GM12878 (cell line): Measurements from ENCODE around the gene TATDN2. TPM values are rescaled to one million over a fixed set of nuclear protein-coding genes. Genes with fewer than 3 reads are reported as not detected.
"Not testable (repeated sequence)": the region's sequence is repeated elsewhere in the genome, so short reads cannot be mapped to it uniquely, and the experiment has no call there.

Experiments used
- ATAC-seq: fragments of 200-7000 bp; cut with Tn5 transposase; 3 replicates; pipeline ENCODE4 v1.9.1; 2020; ENCODE audit warnings: mild to moderate bottlenecking, moderate library complexity
- BruUV-seq: library from RNA; stranded (reverse); fragments of 400-500 nt; replicated peaks from 2 replicates; lab custom pipeline; 2021; lab: Mats Ljungman, UMichigan
- CTCF ChIA-PET: fragments of 300-600 bp; sonication (Branson Sonifier 250); formaldehyde crosslinking; extraction: SDS; loops from one replicate; lab custom pipeline; 2021; ENCODE audit warnings: inconsistent platforms; lab: Yijun Ruan, JAX
- POLR2A ChIA-PET: fragments of 350-600 bp; formaldehyde crosslinking; extraction: SDS; loops from one replicate; lab custom pipeline; 2021; ENCODE audit warnings: inconsistent platforms; lab: Charles Lee
- RAD21 ChIA-PET: fragments of 300-600 bp; sonication (Branson Sonifier 250); formaldehyde crosslinking; loops from one replicate; lab custom pipeline; 2023; ENCODE audit warnings: antibody characterized with exemption; ENCODE audit not compliant: unreplicated experiment; lab: Charles Lee
- SMC1A ChIA-PET: fragments of 300-600 bp; sonication (Branson Sonifier 250); formaldehyde crosslinking; loops from one replicate; lab custom pipeline; 2023; ENCODE audit not compliant: unreplicated experiment, uncharacterized antibody; lab: Charles Lee
- DNase-seq: peaks from one replicate; pipeline ENCODE4 v3.0.0-alpha.2; 2011; ENCODE audit warnings: low read depth, low spot score
- FAIRE-seq: peaks from 3 replicates; lab custom pipeline; 2011; peaks lifted over from hg19 to GRCh38; lab: Jason Lieb, UNC
- H2AFZ ChIP-seq: 2 replicates; pipeline ENCODE4 v1.6.0; 2011; ENCODE audit warnings: low read depth, low read length, control low read depth; ENCODE audit not compliant: control insufficient read depth
- H3K27ac ChIP-seq: 2 replicates; pipeline ENCODE4 v1.5.1; 2011; ENCODE audit warnings: control low read depth; ENCODE audit not compliant: control insufficient read depth, insufficient read depth
- H3K27me3 ChIP-seq, 2 experiments: replicated peaks in 1 of 2; 2 replicates each; pipeline versions ENCODE4 v1.6.0 to v1.6.1; 2011; ENCODE audit warnings: low read length in 1 of 2; ENCODE audit not compliant: control insufficient read depth in 2 of 2, insufficient read depth in 2 of 2
- H3K36me3 ChIP-seq, 2 experiments: 2 replicates each; pipeline ENCODE4 v1.5.1; 2011; ENCODE audit warnings: low read length in 1 of 2; ENCODE audit not compliant: control insufficient read depth in 2 of 2, insufficient read depth in 2 of 2
- H3K4me1 ChIP-seq: 2 replicates; pipeline ENCODE4 v1.6.1; 2011; ENCODE audit warnings: mild to moderate bottlenecking, low read length, moderate library complexity, mixed read lengths; ENCODE audit not compliant: control insufficient read depth, insufficient read depth
- H3K4me2 ChIP-seq: 2 replicates; pipeline ENCODE4 v1.6.0; 2011; ENCODE audit warnings: control low read depth; ENCODE audit not compliant: control insufficient read depth, insufficient read depth
- H3K4me3 ChIP-seq: fragments of 200-600 bp; sonication (generic); 2 replicates; pipeline ENCODE4 v1.5.1; 2016
- H3K79me2 ChIP-seq: 2 replicates; pipeline ENCODE4 v1.6.0; 2011; ENCODE audit warnings: low read length; ENCODE audit not compliant: control insufficient read depth, insufficient read depth
- H3K9ac ChIP-seq: 2 replicates; pipeline ENCODE4 v1.8.0; 2011; ENCODE audit warnings: low read length, control low read depth, mixed read lengths; ENCODE audit not compliant: control insufficient read depth, insufficient read depth
- H3K9me3 ChIP-seq: replicated peaks from 3 replicates; pipeline ENCODE4 v1.5.1; 2011; ENCODE audit warnings: mild to moderate bottlenecking, low read length; ENCODE audit not compliant: control insufficient read depth, insufficient read depth
- H4K20me1 ChIP-seq: 2 replicates; pipeline ENCODE4 v1.6.0; 2011; ENCODE audit not compliant: control insufficient read depth, insufficient read depth
- NFYA ChIP-seq: IDR thresholded peaks from 2 replicates; pipeline ENCODE4 v1.6.1; 2011; ENCODE audit warnings: low read depth, mild to moderate bottlenecking, low read length, improper control_type of control experiment, borderline replicate concordance
- TCF12 ChIP-seq: IDR thresholded peaks from 2 replicates; pipeline ENCODE4 v1.6.1; 2011; ENCODE audit warnings: low read depth, mild to moderate bottlenecking, low read length
- WGBS: methylation state at CpG from one replicate; pipeline ENCODE4 v1.1.6; 2016; ENCODE audit warnings: low lambda C conversion rate; ENCODE audit not compliant: insufficient replicate concordance, insufficient coverage; ENCODE audit errors: missing lambda C conversion rate; 5-methylcytosine and 5-hydroxymethylcytosine counted together
- in situ Hi-C: fragments of 300-500 bp; cut with MboI; formaldehyde crosslinking; loops from 9 replicates; pipeline ENCODE4 v1.14.3; 2018; ENCODE audit warnings: mixed read lengths
- intact Hi-C: fragments of 100-400 bp; cut with micrococcal nuclease; formaldehyde crosslinking; loops from one replicate; pipeline ENCODE4 v1.14.2; 2022; ENCODE audit not compliant: unreplicated experiment
- polyA plus RNA-seq, 11 experiments: library from polyadenylated mRNA; depleted of rRNA in 4 of 11; unstranded in 6 of 11; stranded (reverse) in 5 of 11; fragments of >200 nt; fragmentation: Nextera tagmentation in 4 of 11; fragmentation: Illumina TruSeq in 1 of 11; extraction: Ambion mirVana in 4 of 11; extraction: Trizol in 1 of 11; gene quantifications; 1 replicate in 1 of 11; 2 replicates in 10 of 11; pipeline versions ENCODE4 v1.2.1 to v1.2.3, GENCODE V29; 2011 to 2016; ENCODE audit warnings: inconsistent platforms in 2 of 11, missing spikeins in 2 of 11, low read depth in 1 of 11
- total RNA-seq, 4 experiments: library from RNA; depleted of rRNA in 3 of 4; stranded (reverse); fragments of >200 nt in 3 of 4; fragmentation: Illumina TruSeq in 1 of 4; extraction: Trizol in 1 of 4; gene quantifications; 2 replicates each; pipeline versions ENCODE4 v1.2.1 to v1.2.3, GENCODE V29; 2013 to 2021

TATDN2 gene
- total and polyA plus RNA-seq, 10 of the 15 experiments (the other 5 are each of a cell fraction or from before 2014, with no cell fraction given), result 4.2 to 36.5 (median 15.8) TPM

DNA sequence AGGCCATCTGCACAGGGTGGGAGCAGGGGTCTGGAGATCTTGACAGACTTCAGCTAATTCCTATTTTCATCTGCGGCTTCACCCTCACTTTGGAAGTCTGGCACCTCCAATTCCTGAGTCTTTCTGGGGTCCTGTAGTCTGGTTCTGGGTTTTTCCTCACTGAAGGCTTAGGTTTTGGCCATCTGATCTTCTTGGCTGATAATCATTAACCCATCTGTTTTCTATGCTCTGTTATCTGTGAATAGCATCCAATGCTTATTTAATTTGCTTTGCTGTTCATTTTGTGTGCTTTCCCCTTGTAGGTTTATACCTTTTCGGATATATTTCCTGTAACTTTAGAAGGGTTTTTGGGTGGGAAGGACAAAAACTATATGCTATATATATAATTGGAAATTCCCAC is 17.6 kb downstream of the TATDN2 start:
- TF ChIP-seq TCF12, result no peak
- TF ChIP-seq NFYA, result no peak
- ChIA-PET POLR2A (interaction anchor here (0.6 to 1.1 kb wide), 5 partner anchors 19 to 456 kb away, joined by 3 to 6 read pairs (median 3); no protein-coding TSS in a partner anchor), SMC1A (interaction anchor here (1.1 kb wide), 1 partner anchor 28 kb away, joined by 3 read pairs; no protein-coding TSS in a partner anchor), CTCF (no interaction called here), RAD21 (no interaction called here)
- Histone ChIP-seq H3K9ac (no peak overlapping the region), H3K9me3 (no peaks in the 10 kb centered on the region), H3K4me1 (no peaks in the 10 kb centered on the region), H3K4me3 (no peak overlapping the region), H3K27me3 (no peaks in the 10 kb centered on the region), H2AFZ (no peak overlapping the region), H3K4me2 (no peak overlapping the region), H3K36me3 (peaks cover 20 to 33% of the 10 kb centered on the region in 2 experiments; a peak in 3 of 4 replicates), H3K27ac (no peak overlapping the region), H4K20me1 (no peaks in the 10 kb centered on the region), H3K79me2 (peaks cover 58% of the 10 kb centered on the region)
- intact Hi-C loops, result no loop called here
- in situ Hi-C loops, result no loop called here
- FAIRE-seq (no peak), DNase-seq (no peak), ATAC-seq (no peak)
- 98% methylated on average over 2 of the region's 2 CpGs for WGBS
- BruUV-seq, result no TSS peak

DNA sequence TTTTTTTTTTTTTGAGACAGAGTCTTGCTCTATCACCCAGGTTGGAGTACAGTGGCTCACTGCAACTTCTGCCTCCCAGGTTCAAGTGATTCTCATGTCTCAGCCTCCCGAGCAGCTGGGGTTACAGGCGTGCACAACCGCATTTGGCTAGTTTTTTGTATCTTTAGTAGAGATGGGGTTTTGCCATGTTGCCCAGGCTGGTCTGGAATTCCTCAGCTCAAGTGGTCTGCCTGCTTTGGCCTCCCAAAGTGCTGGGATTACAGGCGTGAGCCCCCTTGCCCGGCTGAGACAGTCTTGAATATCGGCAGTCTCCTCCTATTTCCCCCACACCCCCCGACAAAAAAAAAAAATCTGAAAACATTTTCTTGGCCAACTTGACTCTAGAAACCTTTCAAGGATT is 18.7 kb downstream of the TATDN2 start:
- POLR2A ChIA-PET, RAD21 ChIA-PET, H3K9me3 ChIP-seq, H3K4me3 ChIP-seq, DNase-seq, H2AFZ ChIP-seq, intact Hi-C loops, in situ Hi-C loops, CTCF ChIA-PET, FAIRE-seq, H3K27me3 ChIP-seq, H4K20me1 ChIP-seq, ATAC-seq, H3K9ac ChIP-seq, BruUV-seq, H3K4me1 ChIP-seq, H3K4me2 ChIP-seq, SMC1A ChIA-PET, H3K27ac ChIP-seq: not testable (repeated sequence)
- Histone ChIP-seq H3K79me2 (peaks cover 57% of the 10 kb centered on the region), H3K36me3 (peaks cover 22 to 30% of the 10 kb centered on the region in 2 experiments; a peak in 3 of 4 replicates)
- 97% methylated on average over 7 of the region's 7 CpGs for WGBS
